NB4 (cell line): Measurements from ENCODE around the gene PCSK1.

Experiments used
- DNase-seq: peaks from one replicate; pipeline ENCODE4 v3.0.0; 2010; ENCODE audit warnings: low read depth
- H3K4me3 ChIP-seq: one replicate; pipeline ENCODE4 v1.5.1; 2011; ENCODE audit warnings: mild to moderate bottlenecking, low read depth, low read length, moderate library complexity
- MAX ChIP-seq: IDR thresholded peaks from 2 replicates; pipeline ENCODE4 v1.6.1; 2011; ENCODE audit warnings: low read depth, low read length
- MYC ChIP-seq: IDR thresholded peaks from 2 replicates; pipeline ENCODE4 v1.6.1; 2011; ENCODE audit warnings: low read depth, low read length
- POLR2A ChIP-seq: IDR thresholded peaks from 2 replicates; pipeline ENCODE4 v1.6.1; 2011; ENCODE audit warnings: mild to moderate bottlenecking; ENCODE audit not compliant: insufficient read length; ENCODE audit errors: extremely low read depth
- TF ChIP-seq, protein P1 (sequence below): IDR thresholded peaks from one replicate; pipeline ENCODE4 v1.5.1; 2012; ENCODE audit warnings: low read depth, low read length

The PCSK1 gene

GRCh38 chr5:96426831-96427230 is 6.2 kb downstream of the PCSK1 start:
- H3K4me3 ChIP-seq: no peak overlapping the region
- no peak for TF ChIP-seq POLR2A
- TF ChIP-seq MAX: no peak
- no peak for TF ChIP-seq MYC
- TF ChIP-seq, protein P1, sequence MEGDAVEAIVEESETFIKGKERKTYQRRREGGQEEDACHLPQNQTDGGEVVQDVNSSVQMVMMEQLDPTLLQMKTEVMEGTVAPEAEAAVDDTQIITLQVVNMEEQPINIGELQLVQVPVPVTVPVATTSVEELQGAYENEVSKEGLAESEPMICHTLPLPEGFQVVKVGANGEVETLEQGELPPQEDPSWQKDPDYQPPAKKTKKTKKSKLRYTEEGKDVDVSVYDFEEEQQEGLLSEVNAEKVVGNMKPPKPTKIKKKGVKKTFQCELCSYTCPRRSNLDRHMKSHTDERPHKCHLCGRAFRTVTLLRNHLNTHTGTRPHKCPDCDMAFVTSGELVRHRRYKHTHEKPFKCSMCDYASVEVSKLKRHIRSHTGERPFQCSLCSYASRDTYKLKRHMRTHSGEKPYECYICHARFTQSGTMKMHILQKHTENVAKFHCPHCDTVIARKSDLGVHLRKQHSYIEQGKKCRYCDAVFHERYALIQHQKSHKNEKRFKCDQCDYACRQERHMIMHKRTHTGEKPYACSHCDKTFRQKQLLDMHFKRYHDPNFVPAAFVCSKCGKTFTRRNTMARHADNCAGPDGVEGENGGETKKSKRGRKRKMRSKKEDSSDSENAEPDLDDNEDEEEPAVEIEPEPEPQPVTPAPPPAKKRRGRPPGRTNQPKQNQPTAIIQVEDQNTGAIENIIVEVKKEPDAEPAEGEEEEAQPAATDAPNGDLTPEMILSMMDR: no peak

GRCh38 chr5:96425443-96425842 is 7.6 kb downstream of the PCSK1 start:
- no peak for DNase-seq
- TF ChIP-seq MYC (no peak), POLR2A (no peak), MAX (no peak)
- TF ChIP-seq, protein P1: no peak
- H3K4me3 ChIP-seq: no peak overlapping the region

More at GRCh38 chr5:96426831-96427230, 6.2 kb downstream of the PCSK1 start:
- DNase-seq: no peak

DNA sequence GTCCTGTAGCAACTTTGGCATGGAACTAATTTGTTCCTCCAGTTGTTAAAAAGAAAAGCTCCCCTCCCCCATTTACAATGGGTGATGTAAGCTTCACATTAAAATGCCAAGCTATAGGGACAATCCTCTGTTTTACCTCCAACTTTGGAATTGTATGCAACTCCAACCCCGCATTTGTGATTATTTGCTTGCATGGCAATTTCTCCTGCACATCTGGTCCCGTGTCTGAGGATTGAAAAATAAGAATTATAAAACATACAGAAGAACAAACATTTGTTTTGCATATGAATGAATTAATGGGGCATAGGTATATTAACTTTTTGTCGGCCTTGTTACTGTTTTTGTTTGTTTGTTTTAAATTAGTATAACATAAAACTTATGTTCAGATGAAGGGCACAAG is 17.2 kb downstream of the PCSK1 start:
- DNase-seq: no peak
- H3K4me3 ChIP-seq: no peak overlapping the region
- TF ChIP-seq MAX: no peak
- TF ChIP-seq, protein P1: no peak
- TF ChIP-seq POLR2A: no peak
- TF ChIP-seq MYC: no peak

DNA sequence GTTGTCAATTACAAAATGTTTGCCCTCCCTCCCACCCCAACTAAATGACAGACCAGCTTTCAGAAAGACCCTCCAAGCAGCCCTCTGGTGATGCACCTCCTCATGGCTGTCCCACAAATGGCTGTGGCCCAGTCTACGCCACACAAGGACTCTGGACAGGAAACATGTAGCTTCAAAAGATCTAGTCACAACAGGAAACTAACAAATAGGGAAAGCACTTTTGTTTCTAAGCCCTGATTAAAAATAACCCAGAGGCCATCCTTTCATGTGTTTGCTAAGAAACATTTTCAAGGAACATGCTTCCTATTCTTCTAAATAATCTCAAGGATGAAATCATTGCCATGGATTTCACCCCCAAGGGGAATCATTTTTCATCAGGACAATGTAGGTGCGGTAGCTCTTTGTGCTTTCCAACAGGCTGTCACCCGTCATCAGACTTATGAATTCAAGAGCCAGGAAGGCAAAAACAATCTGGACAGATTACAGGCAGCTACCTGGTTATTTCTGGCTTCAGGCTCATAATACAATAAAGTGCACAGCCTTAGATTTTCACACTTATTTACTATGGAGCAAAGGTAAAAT is 20.1 kb downstream of the PCSK1 start:
- TF ChIP-seq, protein P1: no peak
- TF ChIP-seq MAX (no peak), MYC (no peak), POLR2A (no peak)
- DNase-seq: no peak
- H3K4me3 ChIP-seq: no peak overlapping the region

GRCh38 chr5:96410013-96410412 is 23.0 kb downstream of the PCSK1 start:
- DNase-seq: no peak
- no peak overlapping the region for H3K4me3 ChIP-seq
- TF ChIP-seq MAX (no peak), MYC (no peak), POLR2A (no peak)
- TF ChIP-seq, protein P1: no peak

GRCh38 chr5:96408841-96409538 is 24.1 kb downstream of the PCSK1 start:
- no peak for DNase-seq
- TF ChIP-seq POLR2A (no peak), MYC (no peak), MAX (no peak)
- TF ChIP-seq, protein P1: no peak
- H3K4me3 ChIP-seq: no peak overlapping the region
